Left lobe of liver (tissue), 2 donors: ENCODE data around the gene YY1. TPM values are rescaled to one million over a fixed set of nuclear protein-coding genes. Genes with fewer than 3 reads are reported as not detected.
A peak's percentile ranks its signal among the peaks of the same experiment; 100 is the strongest.
"Not testable (repeated sequence)": the region's sequence is repeated elsewhere in the genome, so short reads cannot be mapped to it uniquely, and the experiment has no call there.

ENCODE experiments used
- ATAC-seq: fragments of 200-7000 bp; cut with Tn5 transposase; one replicate; pipeline ENCODE4 v1.9.1; 2020; ENCODE audit warnings: mild to moderate bottlenecking, moderate library complexity
- DNase-seq: peaks from one replicate; pipeline ENCODE4 v3.0.0-alpha.2; 2020; ENCODE audit warnings: low spot score
- total RNA-seq: library from RNA; stranded (reverse); gene quantifications from one replicate; pipeline ENCODE4 v1.2.1, GENCODE V29; 2021
- donor health status: DM: no; HTN: no; CAD: no; lungs with moderate emphysema.
- donor health status: DM: no; HTN: yes; CAD: no.

Gene YY1
- total RNA-seq, 1 donor from 2014 or later: 34.2 TPM

DNA sequence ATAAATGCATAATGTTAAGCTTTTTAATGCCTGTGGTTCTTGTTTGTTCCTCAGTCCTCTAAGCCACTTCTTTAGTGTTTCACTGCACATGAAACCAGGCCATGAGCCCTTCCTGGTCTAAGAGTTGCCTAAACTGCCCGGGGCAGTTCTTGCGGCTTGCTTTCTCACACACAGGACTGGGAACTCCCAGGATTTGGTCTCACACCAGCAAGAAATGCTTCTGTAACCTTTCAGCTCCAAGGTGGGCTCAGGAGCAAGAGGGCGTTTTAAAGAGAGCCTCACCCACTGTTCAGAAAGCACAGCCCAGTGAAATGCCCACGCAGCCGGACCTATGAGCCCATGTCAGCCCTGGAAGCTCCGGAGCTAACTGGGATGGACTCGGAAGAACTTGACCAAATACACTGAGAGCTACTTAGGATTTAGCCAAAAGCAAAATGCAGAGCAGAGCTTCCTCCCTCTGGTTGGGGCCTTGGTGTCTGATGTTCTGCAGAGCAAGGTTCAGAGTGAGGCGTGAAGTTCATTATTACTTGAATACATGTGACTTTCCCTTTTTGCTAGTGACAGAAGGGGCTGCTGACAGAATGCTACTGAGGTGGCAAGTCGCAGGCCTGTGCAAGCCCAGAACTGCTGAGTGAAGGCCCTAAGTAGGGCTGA lies 43.9 kb downstream of the YY1 start:
- ATAC-seq (no peak), DNase-seq (peak; percentile 33)

DNA sequence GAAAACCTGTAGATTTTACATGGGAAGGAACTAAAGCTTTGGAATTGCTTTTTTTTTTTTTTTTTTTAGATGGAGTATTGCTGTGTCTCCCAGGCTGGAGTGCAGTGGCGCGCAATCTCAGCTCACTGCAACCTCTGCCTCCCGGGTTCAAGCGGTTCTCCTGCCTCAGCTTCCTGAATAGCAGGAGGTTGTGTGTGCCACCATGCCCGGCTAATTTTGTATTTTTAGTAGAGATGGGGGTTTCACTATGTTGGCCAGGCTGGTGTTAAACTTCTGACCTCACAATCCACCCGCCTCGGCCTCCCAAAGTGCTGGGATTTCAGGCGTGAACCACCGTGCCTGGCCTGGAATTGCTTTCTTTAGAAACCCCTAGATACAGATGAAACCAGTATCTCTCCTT lies 44.5 kb downstream of the YY1 start:
- not testable (repeated sequence) for ATAC-seq
- peak; percentile 27 for DNase-seq

DNA sequence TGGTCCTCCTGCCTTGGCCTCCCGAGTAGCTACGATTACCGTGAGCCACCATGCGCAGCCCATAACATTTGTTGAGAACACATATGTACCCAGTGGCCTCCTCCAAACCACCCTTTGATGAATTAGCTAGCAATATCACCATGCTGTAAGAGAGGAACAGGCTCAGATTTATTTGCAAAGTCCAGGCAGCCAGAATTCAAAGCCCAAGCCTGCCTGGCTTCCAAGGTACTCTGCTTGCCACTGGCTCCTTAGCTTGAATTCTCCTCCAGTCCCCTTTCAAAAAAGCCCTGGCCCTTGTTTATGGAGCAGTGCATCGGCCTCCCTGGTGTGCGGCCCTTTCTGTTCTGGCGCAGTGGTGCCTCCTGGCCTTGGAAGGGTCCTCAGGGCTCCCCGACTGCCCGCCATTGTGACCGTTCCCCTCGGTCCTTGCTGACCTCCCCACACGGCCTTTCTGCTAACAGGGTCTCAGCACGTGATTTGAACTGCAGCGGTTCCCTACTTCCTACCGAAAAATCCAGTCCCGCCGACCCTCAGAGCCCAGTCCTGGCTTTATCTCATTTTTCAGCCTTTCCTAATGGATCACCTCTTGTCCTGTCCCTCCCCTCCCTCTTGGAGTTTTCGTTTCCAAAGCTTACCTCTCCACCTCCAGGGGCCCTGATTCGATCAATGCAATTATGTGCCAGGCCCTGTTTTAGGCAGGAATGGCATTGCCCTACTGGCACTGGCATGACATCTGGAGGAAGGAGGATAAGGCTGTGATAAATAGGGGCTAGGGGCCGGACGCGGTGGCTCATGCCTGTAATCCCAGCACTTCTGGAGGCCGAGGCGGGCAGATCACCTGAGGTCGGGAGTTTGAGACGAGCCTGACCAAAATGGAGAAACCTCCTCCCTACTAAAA lies 45.3 kb downstream of the YY1 start:
- ATAC-seq: no peak
- peak; percentile 46 for DNase-seq

DNA sequence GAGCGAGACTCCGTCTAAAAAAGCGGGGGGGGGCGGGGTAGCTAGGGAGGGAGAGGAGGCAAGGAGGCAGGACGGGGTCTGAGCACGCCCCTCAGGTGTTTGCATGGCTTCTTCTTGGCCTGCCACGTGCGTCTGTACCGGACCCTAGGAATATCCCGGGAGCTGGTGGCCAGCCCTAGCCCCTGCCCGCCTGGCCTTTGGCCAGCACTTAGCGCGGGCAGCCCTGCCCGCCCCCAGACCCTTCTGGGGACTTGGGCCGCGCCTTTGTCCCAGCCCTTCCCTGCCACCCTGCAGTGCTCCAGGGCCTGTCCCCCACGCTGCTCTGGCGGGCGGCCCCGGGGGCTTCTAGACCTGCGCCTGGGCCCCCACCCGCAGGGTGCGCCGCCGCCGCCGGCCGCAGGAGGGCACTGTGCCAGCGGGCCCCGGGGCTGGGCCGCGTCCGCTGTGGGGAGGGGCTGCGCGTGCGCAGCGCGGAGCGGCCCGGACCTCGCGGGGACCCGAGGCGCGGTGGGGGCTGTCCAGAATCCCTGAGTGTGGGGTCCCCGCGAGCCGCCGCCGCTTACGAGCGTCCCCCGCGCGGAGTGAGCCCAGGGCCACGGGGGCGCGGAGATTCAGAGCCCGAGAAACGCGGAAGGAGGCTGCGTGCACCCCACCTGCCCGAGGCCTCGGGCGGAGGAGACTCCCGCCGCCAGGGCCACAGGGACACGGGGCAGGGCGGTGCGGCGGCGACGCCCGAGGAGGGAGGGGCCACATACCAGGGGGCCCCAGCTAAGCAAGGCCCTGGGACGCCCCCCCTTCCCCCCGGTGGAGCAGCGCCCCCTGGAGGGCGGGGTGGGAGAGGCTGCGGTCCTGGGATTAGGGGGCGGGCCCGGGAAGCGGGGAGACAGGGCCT lies 46.3 kb downstream of the YY1 start:
- peak; percentile 77 for DNase-seq
- ATAC-seq: peak; percentile 93

DNA sequence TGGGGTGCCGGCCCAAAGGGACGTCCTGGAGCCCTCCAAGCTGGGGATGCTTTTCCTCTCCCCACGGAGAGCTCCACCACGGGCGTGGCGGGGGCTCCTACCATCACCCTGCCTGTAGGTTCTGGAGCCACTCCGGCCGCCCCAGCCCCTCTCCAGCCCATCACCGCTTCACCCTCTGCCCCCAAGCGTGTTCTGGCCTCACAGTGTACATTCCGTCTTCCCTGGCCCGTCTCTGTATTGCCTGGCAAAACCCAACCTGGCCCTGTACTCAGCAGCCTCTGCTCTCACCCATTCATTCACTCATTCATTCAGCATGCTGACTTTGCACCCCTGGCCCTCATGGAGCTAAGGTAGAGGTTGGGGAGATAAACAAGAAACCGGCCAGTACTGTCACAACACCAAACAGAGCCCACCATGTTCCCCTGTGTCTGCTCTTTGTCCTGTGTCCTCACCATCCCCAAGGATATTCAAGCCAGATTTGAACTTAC lies 47.0 kb downstream of the YY1 start:
- ATAC-seq: no peak
- no peak for DNase-seq

DNA sequence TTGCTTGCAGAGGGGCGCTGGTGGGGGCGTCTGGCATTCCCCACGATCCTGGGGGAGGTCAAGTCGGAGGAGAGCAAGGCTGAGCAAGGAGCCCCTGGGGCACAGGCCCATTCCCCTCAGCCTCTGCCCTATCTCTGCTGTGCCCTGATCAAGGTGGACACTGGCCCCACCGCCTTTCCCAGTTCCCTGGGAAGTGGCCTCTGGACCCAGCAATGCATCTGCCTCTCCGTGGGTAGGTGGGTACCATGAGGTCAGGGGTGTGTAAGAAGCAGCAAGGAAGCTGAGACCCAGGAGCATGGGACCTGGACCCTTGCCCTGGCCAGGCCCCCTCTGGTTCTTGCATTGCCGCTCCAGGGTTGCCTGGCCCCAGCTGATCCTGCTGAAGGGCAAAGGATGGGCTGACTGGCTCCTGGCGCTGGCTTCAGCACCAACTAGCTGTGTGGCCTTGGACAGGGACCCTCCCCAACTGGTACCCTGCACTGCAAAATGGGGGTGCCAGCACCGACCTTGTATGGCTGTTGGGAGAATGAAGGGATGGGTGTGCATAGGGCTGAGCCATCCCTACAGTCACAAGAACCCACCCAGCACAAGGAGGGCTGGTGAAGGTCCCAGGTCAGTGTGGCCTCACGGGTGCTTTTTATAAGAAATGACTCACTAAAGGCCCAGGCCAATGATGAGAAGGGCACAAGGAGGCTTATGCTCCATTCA lies 47.7 kb downstream of the YY1 start:
- no peak for ATAC-seq
- peak; percentile 46 for DNase-seq

DNA sequence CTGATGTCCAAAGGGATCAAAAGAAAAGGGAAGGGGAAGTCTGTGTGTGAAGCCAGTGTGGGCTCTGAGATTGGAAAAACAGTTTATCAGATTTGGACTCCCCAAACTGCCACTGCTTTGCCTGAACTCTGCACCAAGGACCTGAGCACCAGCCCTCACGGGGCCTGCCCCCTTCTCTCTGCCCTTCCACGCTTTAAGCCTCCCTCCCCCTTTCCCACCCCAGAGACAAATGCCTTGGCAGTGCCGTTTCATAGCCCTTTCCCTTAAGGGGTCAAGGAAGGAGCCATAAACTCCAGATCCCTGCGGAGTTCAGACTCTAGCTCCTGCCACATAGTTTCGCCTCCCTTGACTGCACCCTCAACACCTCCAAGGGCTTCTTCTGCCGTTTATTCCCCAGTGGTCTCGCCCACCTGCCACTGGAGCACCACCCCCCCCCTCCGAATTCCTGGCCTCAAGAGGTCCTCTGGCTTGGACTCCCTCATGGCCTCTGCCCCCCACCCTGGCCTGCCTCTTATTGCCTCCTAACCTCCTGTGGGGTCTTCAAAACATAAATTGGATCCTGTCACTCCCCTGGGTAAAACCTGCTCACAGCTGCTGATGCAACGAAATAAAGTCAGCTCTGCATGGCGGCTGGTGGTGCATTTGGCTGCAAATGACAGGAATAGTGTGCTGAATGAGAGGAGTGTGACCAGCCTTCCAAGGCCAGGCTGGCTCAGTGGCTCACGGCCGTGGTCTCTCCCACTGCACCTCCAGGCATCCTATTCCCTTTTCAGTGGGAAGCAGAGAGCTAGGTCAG lies 48.5 kb downstream of the YY1 start:
- ATAC-seq (no peak), DNase-seq (peak; percentile 41)

DNA sequence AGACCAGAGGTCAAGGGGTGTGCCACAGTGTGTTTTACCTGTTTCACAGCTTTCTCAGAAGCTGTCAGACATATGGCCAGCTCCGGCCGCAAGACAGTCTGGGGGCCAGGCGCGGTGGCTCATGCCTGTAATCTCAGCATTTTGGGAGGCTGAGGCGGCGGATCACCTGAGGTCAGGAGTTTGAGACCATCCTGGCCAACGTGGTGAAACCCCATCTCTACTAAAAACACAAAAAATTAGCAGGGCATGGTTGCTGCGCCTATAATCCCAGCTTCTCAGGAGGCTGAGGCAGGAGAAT lies 49.0 kb downstream of the YY1 start:
- not testable (repeated sequence) for ATAC-seq
- peak; percentile 35 for DNase-seq

DNA sequence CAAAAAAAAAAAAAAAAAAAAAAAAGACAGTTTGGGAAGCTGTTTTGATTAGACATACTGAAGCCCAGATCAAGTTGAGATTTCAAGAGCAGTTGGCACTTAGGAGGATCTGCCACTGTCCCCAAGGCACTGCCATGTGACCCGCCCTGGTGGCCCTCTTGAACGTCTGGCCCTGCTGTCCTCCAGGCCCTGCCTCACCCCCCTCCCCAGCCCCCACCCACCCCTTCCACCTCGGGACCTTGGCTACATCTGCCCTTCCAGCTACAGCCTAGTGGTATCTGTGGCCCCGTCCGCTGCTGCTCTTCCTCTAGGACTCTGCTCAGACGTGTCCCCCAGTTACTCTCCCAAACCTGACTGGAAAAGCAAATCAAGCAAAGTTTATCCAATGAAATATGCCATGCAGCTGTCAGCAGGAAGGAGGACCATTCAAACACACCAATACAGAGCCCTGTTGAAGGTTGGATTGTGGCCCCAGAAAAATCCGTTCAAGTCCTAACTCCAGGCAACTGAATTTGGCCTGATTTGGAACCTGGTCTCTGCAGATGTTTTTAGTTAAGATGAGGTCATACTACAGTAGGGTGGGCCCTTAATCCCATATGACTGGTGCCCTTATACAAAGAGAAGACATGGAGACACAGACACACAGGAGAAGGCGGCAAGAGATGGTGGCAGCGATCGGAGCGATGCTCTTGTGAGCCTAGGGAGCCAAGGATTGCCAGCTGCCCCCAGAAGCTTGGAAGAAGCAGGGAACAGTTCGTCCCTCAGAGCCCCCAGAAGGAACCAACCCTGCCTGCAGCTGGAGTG lies 49.6 kb downstream of the YY1 start:
- DNase-seq: no peak
- ATAC-seq: no peak

DNA sequence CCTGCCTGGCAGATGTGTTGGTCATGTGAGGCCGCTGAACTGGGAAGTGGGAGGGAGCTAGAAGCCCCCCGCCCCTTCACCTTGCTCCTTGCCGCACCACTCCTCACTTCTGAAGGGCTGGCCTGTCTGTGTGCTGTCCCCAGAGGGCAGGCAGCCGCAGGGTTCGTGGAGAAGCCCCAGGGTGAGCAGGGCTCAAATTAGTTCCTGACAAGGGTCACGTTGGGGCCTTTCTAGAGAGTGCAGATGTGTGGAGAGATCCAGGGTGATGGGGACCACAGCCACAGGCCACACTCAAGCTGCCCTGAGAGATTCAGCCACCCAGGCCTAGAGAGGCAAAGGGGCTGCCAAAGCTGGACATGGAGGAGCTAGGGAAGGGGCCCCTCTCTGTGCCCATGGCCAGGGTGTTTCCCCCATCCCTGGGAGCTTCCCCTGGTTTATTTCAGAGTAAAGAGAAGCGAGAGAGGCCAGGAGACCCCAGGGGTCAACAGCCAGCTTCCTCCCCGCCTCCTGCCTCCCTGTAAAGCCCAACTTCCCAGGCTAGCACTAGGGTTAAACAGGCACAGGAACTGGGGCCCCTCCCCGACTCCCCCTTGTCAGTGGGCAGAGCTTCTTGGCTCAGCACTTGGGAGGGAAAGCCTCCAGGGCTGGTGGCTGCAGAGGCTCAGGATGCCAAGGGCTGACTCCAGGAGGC lies 51.1 kb downstream of the YY1 start:
- DNase-seq: no peak
- ATAC-seq: no peak

DNA sequence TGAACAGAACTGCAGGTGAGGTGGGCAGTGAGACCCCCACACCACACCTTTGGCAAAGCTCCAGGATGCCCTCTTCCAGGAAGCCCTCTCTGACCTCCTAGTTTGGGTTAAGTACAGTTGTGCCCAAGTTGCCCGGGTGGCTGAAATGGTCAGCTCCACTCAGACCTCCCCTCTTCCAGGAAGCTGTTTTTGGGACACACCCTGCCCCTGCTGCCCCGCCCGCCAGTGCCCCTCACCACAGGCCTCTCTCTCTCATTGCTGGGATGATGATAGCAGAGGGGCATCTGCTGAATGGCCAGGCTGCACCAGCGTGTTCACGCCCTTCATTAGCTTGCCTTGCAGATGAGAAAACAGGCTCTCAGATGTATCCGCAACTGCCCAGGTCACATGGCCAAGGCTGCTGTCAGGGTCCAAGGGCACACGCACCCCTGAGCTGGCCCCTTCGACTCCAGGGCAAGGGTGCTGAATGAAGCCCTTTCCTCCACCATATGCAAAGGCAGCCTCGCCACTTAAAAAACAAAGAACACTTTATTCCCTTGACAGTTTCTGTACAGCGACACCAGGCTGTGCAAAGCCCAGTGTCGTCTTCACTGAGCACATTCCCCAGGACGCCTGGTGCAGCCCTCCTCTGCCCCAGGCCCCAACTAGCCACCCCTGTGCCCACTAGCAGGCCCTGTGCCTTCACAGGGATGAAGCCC lies 51.8 kb downstream of the YY1 start:
- ATAC-seq: no peak

DNA sequence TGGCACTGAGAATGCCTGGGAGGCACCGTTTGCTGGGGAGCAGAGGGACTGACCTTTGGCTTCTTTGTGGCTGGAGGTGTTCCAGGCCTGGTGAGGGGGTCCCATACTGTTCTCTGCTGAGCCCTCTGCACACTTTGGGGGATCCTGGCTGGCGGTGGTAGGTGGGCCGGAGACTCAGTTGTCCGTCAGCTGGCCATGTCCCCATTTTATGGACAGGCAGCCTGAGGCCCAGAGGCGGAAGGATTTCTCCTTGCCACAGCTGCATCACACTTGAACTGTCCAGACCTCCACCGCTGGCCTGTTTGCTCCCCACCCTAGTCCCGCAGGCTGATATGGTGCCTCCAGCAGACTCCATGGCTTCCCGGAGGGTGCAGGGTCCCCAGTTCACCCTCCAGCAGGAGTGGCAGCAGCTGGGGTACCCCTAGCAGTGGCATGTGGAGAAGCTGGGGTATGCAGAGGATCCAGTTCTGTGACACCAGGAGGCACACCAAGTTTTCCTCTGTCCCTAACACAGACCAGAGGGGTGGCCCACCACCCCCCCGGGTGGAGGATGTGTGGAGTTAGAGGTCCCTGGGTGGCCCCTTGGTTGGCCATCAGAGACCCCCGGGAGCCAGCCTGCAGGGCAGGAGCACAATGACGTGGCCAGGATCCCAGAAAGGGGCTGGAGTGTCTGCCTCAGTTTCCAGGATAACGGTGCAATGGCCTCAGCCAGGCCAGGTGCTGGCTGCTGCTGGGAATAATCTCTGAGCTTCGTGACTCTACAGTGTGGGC lies 52.5 kb downstream of the YY1 start:
- ATAC-seq (no peak), DNase-seq (no peak)

More for the DNA sequence above, 51.8 kb downstream of the YY1 start:
- DNase-seq: no peak

DNA sequence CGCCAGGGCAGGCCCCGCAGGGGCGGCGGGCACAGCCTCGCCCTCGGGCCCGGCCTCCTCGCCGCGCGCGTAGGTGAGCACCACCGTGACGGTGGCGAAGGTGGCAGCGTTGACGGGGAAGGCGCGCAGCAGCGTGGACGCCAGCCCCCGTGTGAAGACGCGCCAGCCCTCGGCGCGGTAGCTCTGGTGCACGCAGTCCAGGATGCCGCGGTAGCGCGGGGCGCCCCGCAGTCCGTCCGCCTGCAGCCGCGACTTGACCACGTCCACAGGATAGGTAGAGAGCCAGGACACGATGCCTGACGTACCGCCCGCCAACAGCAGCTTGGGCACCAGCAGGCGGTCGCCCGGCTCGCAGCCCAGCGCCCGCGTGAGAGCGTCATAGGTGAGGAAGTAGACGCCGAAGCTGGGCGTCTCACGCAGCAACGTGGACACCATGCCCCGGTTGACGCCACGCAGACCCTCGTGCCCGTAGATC lies 53.4 kb downstream of the YY1 start:
- DNase-seq: no peak
- no peak for ATAC-seq

DNA sequence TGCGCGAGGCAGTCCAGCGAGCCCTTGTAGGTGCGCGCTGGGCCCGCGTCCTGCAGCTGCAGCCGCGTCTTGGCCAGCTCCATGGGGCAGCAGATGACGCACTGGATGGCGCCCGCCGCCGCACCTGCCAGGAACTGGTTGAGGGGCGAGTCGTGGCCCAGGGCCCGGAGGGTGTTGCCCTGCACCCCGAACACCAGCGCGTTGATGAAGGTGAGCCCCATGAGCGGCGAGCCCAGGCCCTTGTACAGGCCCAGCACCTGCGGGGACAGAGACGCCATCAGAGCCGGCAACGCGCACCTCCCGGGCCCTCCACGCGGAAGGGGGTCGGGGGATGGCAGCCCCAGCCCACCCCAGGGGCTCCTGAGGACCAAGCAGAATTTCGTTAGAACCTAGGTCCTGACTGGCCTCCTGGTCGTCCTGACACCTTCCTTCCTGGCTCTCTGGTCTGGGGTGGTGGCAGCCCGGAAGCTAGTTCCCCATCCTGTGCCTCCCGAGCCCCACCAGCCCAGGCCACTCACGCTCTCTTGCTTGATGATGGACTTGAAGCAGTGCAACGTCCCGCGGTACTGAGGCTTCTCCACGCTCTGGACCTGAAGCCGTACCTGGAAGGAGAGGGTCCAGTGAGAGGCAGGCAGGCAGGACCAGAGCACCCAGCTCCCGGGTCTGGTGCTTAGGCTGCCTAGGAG lies 54.0 kb downstream of the YY1 start:
- ATAC-seq (no peak), DNase-seq (no peak)

DNA sequence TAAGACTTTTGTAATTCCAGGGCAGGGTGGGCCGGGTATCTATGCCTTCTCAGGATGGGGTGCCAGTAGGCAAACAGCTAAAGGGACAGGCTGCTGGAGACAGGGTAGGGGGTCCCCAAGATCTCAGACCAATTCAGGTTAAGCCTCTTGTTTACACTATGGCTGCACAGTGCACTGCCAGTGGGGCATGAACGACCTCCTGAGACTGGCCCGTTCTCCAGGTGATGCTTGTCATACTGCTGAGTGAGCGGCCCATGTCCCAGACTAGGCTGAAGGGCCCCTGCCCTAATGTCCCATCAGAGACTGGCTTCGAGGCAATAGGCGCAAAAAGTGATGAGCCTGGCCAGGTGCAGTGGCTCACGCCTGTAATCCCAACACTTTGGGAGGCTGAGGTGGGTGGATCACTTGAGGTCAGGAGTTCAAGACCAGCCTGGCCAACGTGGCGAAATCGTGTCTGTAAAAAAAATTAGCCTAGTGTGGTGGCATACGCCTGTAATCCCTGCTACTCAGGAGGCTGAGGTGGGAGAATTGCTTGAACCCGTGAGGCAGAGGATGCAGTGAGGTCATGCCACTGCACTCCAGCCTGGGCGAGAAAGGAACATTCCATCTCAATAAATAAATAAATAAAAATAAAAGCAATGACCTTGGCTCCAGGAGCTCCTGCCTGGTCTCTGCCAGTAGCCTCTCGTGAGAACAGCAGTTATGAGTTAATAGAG lies 54.7 kb downstream of the YY1 start:
- DNase-seq (no peak), ATAC-seq (no peak)
